Right lobe of liver (tissue), 6 donors: ENCODE data around the gene CAT. TPM values are rescaled to one million over a fixed set of nuclear protein-coding genes. Genes with fewer than 3 reads are reported as not detected.
A peak's percentile ranks its signal among the peaks of the same experiment; 100 is the strongest.

ENCODE experiments used
- ATAC-seq, 4 donors: fragments of 200-7000 bp; cut with Tn5 transposase; one replicate each; pipeline ENCODE4 v1.9.1; 2020; ENCODE audit warnings: mild to moderate bottlenecking in 4 of 4, moderate library complexity in 4 of 4
- DNase-seq, 3 donors: peaks; one replicate each; pipeline ENCODE4 v3.0.0-alpha.2; 2020
- H3K27ac ChIP-seq, 3 donors: fragments of 200-600 bp; one replicate each; pipeline ENCODE4 v1.8.0; 2022
- H3K27me3 ChIP-seq, 2 donors: fragments of 200-600 bp; one replicate each; pipeline ENCODE4 v1.8.0; 2022
- H3K36me3 ChIP-seq, 4 donors: fragments of 200-600 bp; sonication (generic) in 1 of 4; one replicate each; pipeline versions ENCODE4 v1.5.1 to v1.8.0; 2017 to 2022; ENCODE audit warnings: control low read depth in 1 of 4
- H3K4me1 ChIP-seq, 4 donors: fragments of 200-600 bp; sonication (generic) in 1 of 4; one replicate each; pipeline versions ENCODE4 v1.5.1 to v1.8.0; 2017 to 2022; ENCODE audit warnings: control low read depth in 1 of 4
- H3K4me3 ChIP-seq, 3 donors: fragments of 200-600 bp; one replicate each; pipeline ENCODE4 v1.8.0; 2022
- H3K9me3 ChIP-seq, 4 donors: fragments of 200-600 bp; sonication (generic) in 1 of 4; one replicate each; pipeline versions ENCODE4 v1.5.1 to v1.8.0; 2017 to 2022; ENCODE audit warnings: control low read depth in 1 of 4
- POLR2A ChIP-seq: fragments of 450-650 bp; IDR thresholded peaks from one replicate; pipeline ENCODE4 v1.6.1; 2017; ENCODE audit warnings: antibody characterized with exemption, mild to moderate bottlenecking
- WGBS: methylation state at CpG from one replicate; pipeline ENCODE4 v1.1.6; 2018; ENCODE audit warnings: low coverage, low lambda C conversion rate; ENCODE audit not compliant: insufficient coverage; ENCODE audit errors: missing lambda C conversion rate; 5-methylcytosine and 5-hydroxymethylcytosine counted together
- intact Hi-C, 2 donors: fragments of 100-400 bp; cut with DNase I; formaldehyde crosslinking; loops; one replicate each; pipeline versions ENCODE4 v1.11.2 to v1.14.1; 2022
- total RNA-seq, 6 experiments: library from RNA; depleted of rRNA in 2 of 6; stranded (reverse); fragments of >200 nt in 2 of 6; fragmentation: NEBNext Ultra II Directional in 3 of 6; extraction: Animal tissue kit (Norgen Biotek cat#: 25700) in 3 of 6; gene quantifications; one replicate each; pipeline versions ENCODE4 v1.1.0 to v1.2.4, GENCODE V29; 2016 to 2023
- TF ChIP-seq, protein P1 (sequence below), 4 donors: fragments of 200-600 bp in 3 of 4; fragments of 450-650 bp in 1 of 4; IDR thresholded peaks; one replicate each; pipeline versions ENCODE4 v1.5.1 to v1.8.0; 2016 to 2022; ENCODE audit warnings: antibody characterized with exemption in 4 of 4, mild to moderate bottlenecking in 2 of 4
- donor health status: DM: no; HTN: yes; CAD: no.
- donor health status: DM: no; HTN: no; CAD: no.
- donor health status: DM: no; HTN: no; CAD: no.
- donor health status: DM: no; HTN: yes; CAD: no.
- donor health status: DM: no; HTN: yes; CAD: no.

Gene CAT
- total RNA-seq, 6 experiments from 2014 or later = 212 to 450 (median 330) TPM

DNA sequence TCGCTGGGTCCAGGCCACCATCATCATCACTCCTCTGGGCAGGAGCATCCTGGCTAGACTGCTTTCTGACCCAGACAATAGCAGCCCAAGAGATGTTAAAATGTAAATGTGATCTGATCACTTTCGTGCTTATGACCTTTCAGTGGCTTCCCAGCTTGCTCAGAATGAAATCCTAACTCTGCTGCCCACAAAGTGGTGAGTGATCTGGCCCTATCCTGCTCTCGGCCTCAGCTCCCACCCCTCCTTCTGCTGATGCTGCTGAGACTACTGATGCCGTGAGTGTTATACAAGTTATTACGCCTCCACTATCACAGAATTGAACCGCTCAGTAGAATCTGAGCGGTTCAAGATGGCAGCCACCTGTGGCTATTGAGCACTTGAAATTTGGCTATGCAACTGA is 48.7 kb downstream of the CAT start:
- Histone ChIP-seq H3K9me3 (no peaks in the 10 kb centered on the region), H3K27ac (no peak overlapping the region), H3K4me1 (no peaks in the 10 kb centered on the region), H3K27me3 (no peaks in the 10 kb centered on the region), H3K4me3 (no peak overlapping the region), H3K36me3 (no peaks in the 10 kb centered on the region)
- no peak for ATAC-seq
- no peak for DNase-seq
- TF ChIP-seq, protein P1, sequence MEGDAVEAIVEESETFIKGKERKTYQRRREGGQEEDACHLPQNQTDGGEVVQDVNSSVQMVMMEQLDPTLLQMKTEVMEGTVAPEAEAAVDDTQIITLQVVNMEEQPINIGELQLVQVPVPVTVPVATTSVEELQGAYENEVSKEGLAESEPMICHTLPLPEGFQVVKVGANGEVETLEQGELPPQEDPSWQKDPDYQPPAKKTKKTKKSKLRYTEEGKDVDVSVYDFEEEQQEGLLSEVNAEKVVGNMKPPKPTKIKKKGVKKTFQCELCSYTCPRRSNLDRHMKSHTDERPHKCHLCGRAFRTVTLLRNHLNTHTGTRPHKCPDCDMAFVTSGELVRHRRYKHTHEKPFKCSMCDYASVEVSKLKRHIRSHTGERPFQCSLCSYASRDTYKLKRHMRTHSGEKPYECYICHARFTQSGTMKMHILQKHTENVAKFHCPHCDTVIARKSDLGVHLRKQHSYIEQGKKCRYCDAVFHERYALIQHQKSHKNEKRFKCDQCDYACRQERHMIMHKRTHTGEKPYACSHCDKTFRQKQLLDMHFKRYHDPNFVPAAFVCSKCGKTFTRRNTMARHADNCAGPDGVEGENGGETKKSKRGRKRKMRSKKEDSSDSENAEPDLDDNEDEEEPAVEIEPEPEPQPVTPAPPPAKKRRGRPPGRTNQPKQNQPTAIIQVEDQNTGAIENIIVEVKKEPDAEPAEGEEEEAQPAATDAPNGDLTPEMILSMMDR (IDR thresholded peaks at IDR 0.05) = no peak
- TF ChIP-seq POLR2A = no peak
- intact Hi-C loops = loop anchor here in 1 of 2 donors (10.0 kb wide), 1 partner anchor 123 kb away; no protein-coding TSS in a partner anchor
- WGBS = 76% methylated on average over 7 of the region's 7 CpGs

GRCh38 chr11:34488855-34489557 is 50.3 kb downstream of the CAT start:
- H3K9me3 ChIP-seq = no peaks in the 10 kb centered on the region
- TF ChIP-seq, protein P1 (IDR thresholded peaks at IDR 0.05) = no peak
- ATAC-seq = no peak
- no peaks in the 10 kb centered on the region for H3K36me3 ChIP-seq
- DNase-seq = no peak
- H3K27ac ChIP-seq = no peak overlapping the region
- 75% methylated on average over 11 of the region's 12 CpGs for WGBS
- no peaks in the 10 kb centered on the region for H3K27me3 ChIP-seq
- peaks cover 0 to 11% (median 1%) of the 10 kb centered on the region in 4 donors for H3K4me1 ChIP-seq
- intact Hi-C loops = loop anchor here in 1 of 2 donors (10.0 kb wide), 1 partner anchor 124 kb away; no protein-coding TSS in a partner anchor
- no peak overlapping the region for H3K4me3 ChIP-seq

GRCh38 chr11:34490304-34490703 is 51.6 kb downstream of the CAT start:
- no peak for TF ChIP-seq POLR2A
- TF ChIP-seq, protein P1 (IDR thresholded peaks at IDR 0.05) = no peak
- Histone ChIP-seq H3K4me3 (no peak overlapping the region), H3K27me3 (no peaks in the 10 kb centered on the region), H3K4me1 (peaks cover 0 to 18% (median 3%) of the 10 kb centered on the region in 4 donors), H3K9me3 (no peaks in the 10 kb centered on the region), H3K27ac (no peak overlapping the region), H3K36me3 (no peaks in the 10 kb centered on the region)
- 65% methylated on average over 2 of the region's 2 CpGs for WGBS
- no peak for DNase-seq
- intact Hi-C loops = loop anchor here in 1 of 2 donors (10.0 kb wide), 1 partner anchor 126 kb away; no protein-coding TSS in a partner anchor
- no peak for ATAC-seq

DNA sequence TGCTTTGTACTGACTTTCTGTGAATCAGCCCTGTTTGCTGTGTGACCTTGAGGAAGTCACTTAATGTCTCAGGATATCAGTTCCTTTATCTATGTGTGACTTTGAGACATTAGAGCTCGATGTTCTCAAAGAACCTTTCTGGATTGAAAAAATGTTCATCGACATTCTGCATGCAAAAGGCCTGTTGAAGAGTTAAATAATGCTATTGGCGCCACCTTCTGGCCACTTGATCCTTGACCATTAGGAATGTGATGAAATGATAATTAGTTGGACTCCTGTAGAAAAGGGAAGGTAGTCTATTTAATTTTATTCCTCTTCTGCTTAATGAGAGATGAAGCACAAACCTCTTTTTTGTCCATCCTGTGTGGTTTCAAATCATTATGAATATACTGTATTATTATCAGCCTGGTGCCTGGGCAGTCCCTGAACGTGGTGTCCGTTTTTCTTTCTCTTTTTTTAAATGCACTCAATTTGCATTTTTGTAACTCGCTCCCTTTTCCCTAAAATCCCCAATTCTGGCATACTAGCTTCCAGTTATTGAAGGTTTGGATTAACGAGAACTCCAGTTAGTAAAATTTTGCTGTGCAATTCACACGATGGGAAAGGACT is 54.2 kb downstream of the CAT start:
- intact Hi-C loops = loop anchor here in 1 of 2 donors (10.0 kb wide), 1 partner anchor 128 kb away; no protein-coding TSS in a partner anchor
- peak; percentile 50 to 76 (median 71) for ATAC-seq
- no peak for TF ChIP-seq POLR2A
- TF ChIP-seq, protein P1 (IDR thresholded peaks at IDR 0.05) = peak; percentile 74 to 81 (median 76)
- Histone ChIP-seq H3K36me3 (no peaks in the 10 kb centered on the region), H3K4me1 (peaks cover 0 to 18% (median 3%) of the 10 kb centered on the region in 4 donors), H3K4me3 (no peak overlapping the region), H3K9me3 (no peaks in the 10 kb centered on the region), H3K27me3 (no peaks in the 10 kb centered on the region), H3K27ac (no peak overlapping the region)
- DNase-seq = peak in 2 of 3 donors; percentile 43 to 65
- 29% methylated on average over 8 of the region's 8 CpGs for WGBS
